HG03558 (cell line): ENCODE measurements around the gene POLRMT.
"Not testable (repeated sequence)": the region's sequence is repeated elsewhere in the genome, so short reads cannot be mapped to it uniquely, and the experiment has no call there.

Experiments
- ATAC-seq: cut with Tn5 transposase; IDR thresholded peaks from one replicate; pipeline ENCODE4 v1.9.1; 2021; ENCODE audit warnings: moderate number of reproducible peaks; ENCODE audit not compliant: unreplicated experiment; ENCODE audit errors: extremely low read depth

The POLRMT gene

GRCh38 chr19:633068-633785 is at the start of gene POLRMT:
Gene POLRMT (minus strand): TSS chr19:633537. CDS start chr19:633512, 25 bp downstream.
- ATAC-seq: peak; percentile 60

- ATAC-seq: no peak
Observed at GRCh38 chr19:682678-683320, 49.5 kb upstream of the POLRMT start.

- ATAC-seq: peak; percentile 24
Observed at GRCh38 chr19:681029-682019, 48.0 kb upstream of the POLRMT start.

- peak; percentile 40 for ATAC-seq
Observed at GRCh38 chr19:680287-681028, 47.1 kb upstream of the POLRMT start.

- ATAC-seq: no peak
Observed at GRCh38 chr19:679418-680286, 46.3 kb upstream of the POLRMT start.

GRCh38 chr19:678791-679388 is 45.6 kb upstream of the POLRMT start:
- no peak for ATAC-seq

- no peak for ATAC-seq
Observed at GRCh38 chr19:677601-678436, 44.5 kb upstream of the POLRMT start.

- ATAC-seq: no peak
Observed at GRCh38 chr19:677201-677600, 43.9 kb upstream of the POLRMT start.

GRCh38 chr19:676339-677105 is 43.2 kb upstream of the POLRMT start, which contains the start of gene FSTL3:
Gene FSTL3 (plus strand): TSS chr19:676392. CDS start chr19:676424, 32 bp downstream.
- ATAC-seq: no peak

- no peak for ATAC-seq
Observed at GRCh38 chr19:676007-676338, 42.6 kb upstream of the POLRMT start.

- no peak for ATAC-seq
Observed at GRCh38 chr19:674282-675151, 41.2 kb upstream of the POLRMT start.

GRCh38 chr19:670609-671075 is 37.3 kb upstream of the POLRMT start:
- no peak for ATAC-seq

GRCh38 chr19:668675-669434 is 35.5 kb upstream of the POLRMT start:
- ATAC-seq: not testable (repeated sequence)

GRCh38 chr19:666985-667573 is 33.7 kb upstream of the POLRMT start:
- not testable (repeated sequence) for ATAC-seq

- no peak for ATAC-seq
Observed at GRCh38 chr19:664913-665443, 31.6 kb upstream of the POLRMT start.
